GM20431 (cell line): ENCODE results near the gene ADAMTSL3.

Experiments
- in situ Hi-C: fragments of 300-500 bp; cut with MseI, MboI; formaldehyde crosslinking; loops from one replicate; pipeline ENCODE4 v1.15.0; 2020; ENCODE audit warnings: low sequenced_read_pairs; ENCODE audit not compliant: unreplicated experiment

The ADAMTSL3 gene

DNA sequence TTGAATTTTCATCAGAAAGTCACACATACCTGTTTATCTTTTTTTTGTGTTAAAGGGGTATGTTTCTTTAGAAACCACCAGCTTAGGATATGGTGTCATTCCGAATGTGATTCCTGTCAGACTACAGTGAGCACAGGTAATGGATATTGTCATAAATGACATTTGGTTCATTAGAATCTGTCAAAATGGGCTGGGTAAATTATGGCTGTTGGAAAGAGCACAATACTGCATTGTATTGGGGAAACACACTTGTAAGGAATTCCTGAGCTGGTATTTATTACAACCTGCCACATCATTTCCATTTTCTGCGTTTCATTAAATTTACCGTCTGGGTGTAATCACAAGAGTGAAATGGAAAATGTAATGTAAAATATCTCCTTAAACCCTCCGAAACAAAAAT is 78.8 kb downstream of the ADAMTSL3 start:
- in situ Hi-C loops: no loop called here

GRCh38 chr15:83733206-83733605 is 79.3 kb downstream of the ADAMTSL3 start:
- in situ Hi-C loops: no loop called here

GRCh38 chr15:83733691-83734090 is 79.8 kb downstream of the ADAMTSL3 start:
- in situ Hi-C loops: no loop called here

GRCh38 chr15:83734487-83734886 is 80.6 kb downstream of the ADAMTSL3 start:
- in situ Hi-C loops: no loop called here

DNA sequence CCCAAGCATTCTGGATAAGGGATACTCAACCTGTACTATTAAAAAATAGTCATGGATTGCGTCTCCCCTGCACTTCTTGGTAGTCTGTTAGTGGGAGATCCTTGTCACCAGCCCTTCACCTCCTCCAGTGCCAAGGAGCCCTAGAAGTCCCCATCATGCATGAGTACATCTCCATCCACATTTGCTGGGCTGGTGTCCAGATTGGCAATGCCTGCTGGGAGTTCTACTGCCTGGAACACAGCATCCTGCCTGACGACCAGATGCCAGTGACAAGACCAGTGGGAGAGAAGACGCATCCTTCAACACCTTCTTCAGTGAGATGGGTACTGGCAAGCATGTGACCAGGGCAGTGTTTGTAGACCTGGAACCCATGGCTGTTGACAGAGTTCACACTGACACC is 85.7 kb downstream of the ADAMTSL3 start:
- in situ Hi-C loops: no loop called here

- in situ Hi-C loops: no loop called here
Observed at GRCh38 chr15:83745771-83746170, 91.8 kb downstream of the ADAMTSL3 start.

GRCh38 chr15:83746231-83746630 is 92.3 kb downstream of the ADAMTSL3 start:
- in situ Hi-C loops: no loop called here

DNA sequence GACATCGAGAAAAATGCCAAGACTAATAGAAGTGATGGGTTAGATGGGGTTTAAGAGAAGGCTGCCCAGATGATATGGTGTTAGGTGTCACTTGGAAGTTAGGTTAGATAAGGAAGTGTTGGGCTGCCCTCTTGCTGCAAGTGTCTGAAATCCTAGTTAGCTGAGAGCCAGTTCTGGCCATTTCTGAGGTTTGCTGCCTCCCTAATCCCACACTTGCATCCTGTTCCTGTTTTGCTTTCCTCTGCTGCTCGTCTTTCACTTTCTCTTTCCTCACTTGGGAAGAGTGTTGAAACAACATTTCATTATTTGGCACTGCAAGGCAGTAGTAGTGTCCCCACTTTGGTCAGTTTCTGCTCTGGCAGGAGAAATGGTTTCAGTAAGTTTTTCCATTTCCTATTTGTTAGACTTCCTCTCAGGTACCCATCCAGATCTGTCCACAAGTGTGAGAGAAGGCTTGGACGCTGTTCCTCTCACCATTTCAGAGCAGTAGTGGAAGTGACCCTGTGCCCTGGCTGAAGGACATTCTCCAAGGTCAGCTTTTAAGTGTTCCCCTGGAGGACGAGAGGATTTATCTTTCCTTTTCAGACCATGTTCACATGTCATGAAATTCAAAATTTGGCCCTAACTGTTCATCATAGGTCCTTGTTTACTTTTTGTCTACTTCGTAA is 93.3 kb downstream of the ADAMTSL3 start:
- in situ Hi-C loops: no loop called here

GRCh38 chr15:83747718-83748110 is 93.8 kb downstream of the ADAMTSL3 start:
- in situ Hi-C loops: no loop called here

- in situ Hi-C loops: loop anchor here (25.0 kb wide), 1 partner anchor 92 kb away; the partner anchor contains the start of gene ADAMTSL3
Observed at GRCh38 chr15:83753872-83754493, 100.1 kb downstream of the ADAMTSL3 start.

- in situ Hi-C loops: loop anchor here (25.0 kb wide), 1 partner anchor 95 kb away; the partner anchor contains the start of gene ADAMTSL3
Observed at GRCh38 chr15:83757291-83757690, 103.4 kb downstream of the ADAMTSL3 start.

DNA sequence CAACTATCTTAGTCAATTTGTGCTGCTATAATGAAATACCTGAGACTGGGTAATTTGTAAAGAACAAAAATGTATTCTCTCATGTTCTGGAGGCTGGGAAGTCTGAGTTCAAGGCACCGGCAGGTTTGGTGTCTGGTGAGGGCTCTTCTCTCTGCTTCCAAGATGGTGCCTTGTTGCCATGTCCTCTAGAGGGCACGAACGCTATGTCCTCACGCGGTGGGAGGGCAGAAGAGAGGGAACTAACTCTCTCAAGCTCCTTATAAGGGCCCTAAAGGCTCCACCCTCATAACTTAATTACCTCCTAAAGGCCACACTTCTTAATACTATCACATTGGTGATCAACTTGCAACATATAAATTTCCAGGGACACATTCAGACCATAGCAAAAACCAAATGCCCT is 108.4 kb downstream of the ADAMTSL3 start:
- in situ Hi-C loops: loop anchor here (25.0 kb wide), 1 partner anchor 100 kb away; the partner anchor contains the start of gene ADAMTSL3

- in situ Hi-C loops: loop anchor here (25.0 kb wide), 1 partner anchor 102 kb away; the partner anchor contains the start of gene ADAMTSL3
Observed at GRCh38 chr15:83764201-83764838, 110.4 kb downstream of the ADAMTSL3 start.

- in situ Hi-C loops: loop anchor here (25.0 kb wide), 1 partner anchor 104 kb away; the partner anchor contains the start of gene ADAMTSL3
Observed at GRCh38 chr15:83766339-83766738, 112.4 kb downstream of the ADAMTSL3 start.

DNA sequence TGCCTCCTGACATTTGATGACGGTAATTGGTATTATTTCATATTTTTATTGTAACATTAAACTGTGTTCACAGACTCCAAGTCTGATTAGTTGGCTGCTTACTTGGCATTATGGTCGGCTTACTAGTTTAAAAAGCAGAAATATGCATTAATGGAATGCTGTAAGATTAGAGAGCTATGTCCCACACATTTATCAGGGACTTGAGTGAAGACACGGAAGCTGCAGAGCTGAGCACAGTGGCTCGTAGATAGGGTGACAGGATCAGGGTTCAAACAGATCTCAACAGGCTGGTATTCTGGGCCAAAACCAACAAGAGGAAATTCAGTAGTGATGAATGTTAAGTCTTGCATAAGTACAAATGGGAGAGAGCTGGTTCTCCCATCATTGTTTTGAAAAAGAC is 113.8 kb downstream of the ADAMTSL3 start:
- in situ Hi-C loops: loop anchor here (25.0 kb wide), 1 partner anchor 105 kb away; the partner anchor contains the start of gene ADAMTSL3

GRCh38 chr15:83769411-83769999 is 115.6 kb downstream of the ADAMTSL3 start:
- in situ Hi-C loops: loop anchor here (25.0 kb wide), 1 partner anchor 107 kb away; the partner anchor contains the start of gene ADAMTSL3

- in situ Hi-C loops: no loop called here
Observed at GRCh38 chr15:83775738-83776137, 121.8 kb downstream of the ADAMTSL3 start.

- in situ Hi-C loops: no loop called here
Observed at GRCh38 chr15:83776986-83777385, 123.1 kb downstream of the ADAMTSL3 start.

- in situ Hi-C loops: no loop called here
Observed at GRCh38 chr15:83783227-83783626, 129.3 kb downstream of the ADAMTSL3 start.

DNA sequence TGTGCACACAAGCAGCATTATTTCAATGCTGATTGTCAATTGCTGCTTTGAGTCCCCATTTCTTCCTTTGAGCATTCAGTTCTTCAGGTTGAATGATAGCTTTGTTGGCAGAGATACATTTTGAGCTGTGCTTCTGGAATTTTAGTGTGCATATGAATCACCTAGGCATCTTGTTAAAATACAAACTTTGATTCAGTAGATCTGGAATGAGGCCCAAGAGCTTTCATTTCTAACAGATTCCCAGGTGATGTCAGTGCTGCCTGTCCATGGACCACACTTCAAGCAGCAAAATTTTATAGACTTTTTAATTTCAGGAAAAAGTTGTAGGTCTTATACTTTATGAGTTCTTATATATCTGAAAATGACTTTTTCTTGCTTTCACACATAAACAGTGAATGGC is 131.1 kb downstream of the ADAMTSL3 start:
- in situ Hi-C loops: no loop called here
